Mesothelial cell of epicardium (in vitro differentiated cells): ENCODE results near the gene CHST6. TPM values are rescaled to one million over a fixed set of nuclear protein-coding genes. Genes with fewer than 3 reads are reported as not detected.
"Not testable (repeated sequence)": the region's sequence is repeated elsewhere in the genome, so short reads cannot be mapped to it uniquely, and the experiment has no call there.

ENCODE experiments used
- DNase-seq, 2 experiments: peaks; one replicate each; pipeline ENCODE4 v3.0.0; 2021; ENCODE audit warnings: low spot score in 2 of 2; ENCODE audit not compliant: unreplicated experiment in 2 of 2
- H3K27ac Mint-ChIP-seq: 2 replicates; pipeline ENCODE4 v1.8.0; 2021; ENCODE audit warnings: mixed read lengths
- H3K27me3 Mint-ChIP-seq: 2 replicates; pipeline ENCODE4 v1.8.0; 2021; ENCODE audit warnings: low read depth, mixed read lengths
- H3K36me3 Mint-ChIP-seq: 2 replicates; pipeline ENCODE4 v1.8.0; 2021; ENCODE audit warnings: mixed read lengths
- H3K4me1 Mint-ChIP-seq: 2 replicates; pipeline ENCODE4 v1.8.0; 2021; ENCODE audit warnings: mixed read lengths
- H3K4me3 Mint-ChIP-seq: 2 replicates; pipeline ENCODE4 v1.8.0; 2021; ENCODE audit warnings: mild to moderate bottlenecking, moderate library complexity, mixed read lengths
- H3K9me3 Mint-ChIP-seq: 2 replicates; pipeline ENCODE4 v1.8.0; 2021; ENCODE audit warnings: mixed read lengths
- CTCF ChIP-seq: fragments of 200-600 bp; sonication (generic); IDR thresholded peaks from one replicate; pipeline ENCODE4 v1.5.0; 2021; ENCODE audit warnings: antibody characterized with exemption; ENCODE audit not compliant: unreplicated experiment
- total RNA-seq: library from RNA; stranded (reverse); gene quantifications from 3 replicates; pipeline ENCODE4 v1.2.1, GENCODE V29; 2021

Gene CHST6
- total RNA-seq, 1 donor from 2014 or later: 2.1 TPM

- Mint-ChIP-seq H3K4me1 (peaks cover 13% of the 10 kb centered on the region), H3K4me3 (peak within 1 kb of the TSS; percentile 71), H3K36me3 (peaks cover 4% of the 10 kb centered on the region), H3K27me3 (no peaks in the 10 kb centered on the region), H3K9me3 (peaks cover 5% of the 10 kb centered on the region), H3K27ac (peak within 1 kb of the TSS; percentile 96)
- TF ChIP-seq CTCF: no peak
- peak; percentile 93 to 95 for DNase-seq
Measured at GRCh38 chr16:75432828-75433731, 62.2 kb downstream of the CHST6 start, which contains the start of gene CFDP1. CFDP1 (minus strand) TSS chr16:75433503; CDS start chr16:75433352, 151 bp downstream.

- H3K4me1 Mint-ChIP-seq: peaks cover 13% of the 10 kb centered on the region
- H3K4me3 Mint-ChIP-seq: no peak overlapping the region
- DNase-seq: no peak
- no peaks in the 10 kb centered on the region for H3K9me3 Mint-ChIP-seq
- H3K36me3 Mint-ChIP-seq: peaks cover 11% of the 10 kb centered on the region
- no peaks in the 10 kb centered on the region for H3K27me3 Mint-ChIP-seq
- no peak for TF ChIP-seq CTCF
- H3K27ac Mint-ChIP-seq: no peak overlapping the region
Measured at GRCh38 chr16:75429621-75430403, 65.4 kb downstream of the CHST6 start.

- H3K27ac Mint-ChIP-seq, H3K9me3 Mint-ChIP-seq, H3K27me3 Mint-ChIP-seq, DNase-seq, H3K4me3 Mint-ChIP-seq: not testable (repeated sequence)
- peaks cover 11% of the 10 kb centered on the region for H3K4me1 Mint-ChIP-seq
- H3K36me3 Mint-ChIP-seq: peaks cover 14% of the 10 kb centered on the region
Measured at GRCh38 chr16:75426524-75426923, 68.7 kb downstream of the CHST6 start.

GRCh38 chr16:75424105-75424762 is 71.0 kb downstream of the CHST6 start:
- peaks cover 11% of the 10 kb centered on the region for H3K36me3 Mint-ChIP-seq
- not testable (repeated sequence) for H3K9me3 Mint-ChIP-seq, H3K4me3 Mint-ChIP-seq, DNase-seq, H3K27me3 Mint-ChIP-seq
- H3K4me1 Mint-ChIP-seq: peaks cover 24% of the 10 kb centered on the region
- peak overlapping the region; percentile 93 for H3K27ac Mint-ChIP-seq

GRCh38 chr16:75423723-75424104 is 71.5 kb downstream of the CHST6 start:
- Mint-ChIP-seq H3K36me3 (peaks cover 11% of the 10 kb centered on the region), H3K27ac (peak overlapping the region; percentile 93), H3K4me3 (no peak overlapping the region)

More at GRCh38 chr16:75423723-75424104, 71.5 kb downstream of the CHST6 start:
- no peaks in the 10 kb centered on the region for H3K9me3 Mint-ChIP-seq
- peaks cover 24% of the 10 kb centered on the region for H3K4me1 Mint-ChIP-seq
- DNase-seq: no peak
- H3K27me3 Mint-ChIP-seq: no peaks in the 10 kb centered on the region
- no peak for TF ChIP-seq CTCF

Other genes starting within 250 kb of the CHST6 start
- gene BCAR1, start 243.8 kb downstream of the CHST6 start, total RNA-seq: 87.3 to 95.9 TPM (median 95.1 TPM) in 3 replicates
- gene CFDP1, start 61.9 kb downstream of the CHST6 start, total RNA-seq: 86.7 to 89.1 TPM (median 87.0 TPM) in 3 replicates
- 37.1 to 40.2 TPM (median 38.4 TPM) in 3 replicates for gene TMEM170A, start 30.8 kb downstream of the CHST6 start, total RNA-seq
- 0.40 to 0.50 TPM (median 0.49 TPM) in 3 replicates for gene CHST5, start 40.7 kb upstream of the CHST6 start, total RNA-seq
- 9.2 to 13.0 TPM (median 10.8 TPM) in 3 replicates for gene TMEM231, start 60.8 kb upstream of the CHST6 start, total RNA-seq
- gene GABARAPL2, start 70.9 kb upstream of the CHST6 start, total RNA-seq: 71.9 to 75.6 TPM (median 74.9 TPM) in 3 replicates
- 54.5 to 58.7 TPM (median 55.7 TPM) in 3 replicates for gene ADAT1, start 127.8 kb upstream of the CHST6 start, total RNA-seq
- 110 to 117 TPM (median 114 TPM) in 3 replicates for gene KARS1, start 152.2 kb upstream of the CHST6 start, total RNA-seq
- gene TERF2IP, start 152.3 kb upstream of the CHST6 start, total RNA-seq: 47.3 to 51.0 TPM (median 49.1 TPM) in 3 replicates
- not detected in 3 replicates for gene CPHXL2, start 181.6 kb upstream of the CHST6 start, total RNA-seq
- gene DUXB, start 206.0 kb upstream of the CHST6 start, total RNA-seq: not detected in 3 replicates
- not detected in 3 replicates for gene CPHXL, start 231.0 kb upstream of the CHST6 start, total RNA-seq